Measurements from ENCODE around the gene TMEM52.

DNA sequence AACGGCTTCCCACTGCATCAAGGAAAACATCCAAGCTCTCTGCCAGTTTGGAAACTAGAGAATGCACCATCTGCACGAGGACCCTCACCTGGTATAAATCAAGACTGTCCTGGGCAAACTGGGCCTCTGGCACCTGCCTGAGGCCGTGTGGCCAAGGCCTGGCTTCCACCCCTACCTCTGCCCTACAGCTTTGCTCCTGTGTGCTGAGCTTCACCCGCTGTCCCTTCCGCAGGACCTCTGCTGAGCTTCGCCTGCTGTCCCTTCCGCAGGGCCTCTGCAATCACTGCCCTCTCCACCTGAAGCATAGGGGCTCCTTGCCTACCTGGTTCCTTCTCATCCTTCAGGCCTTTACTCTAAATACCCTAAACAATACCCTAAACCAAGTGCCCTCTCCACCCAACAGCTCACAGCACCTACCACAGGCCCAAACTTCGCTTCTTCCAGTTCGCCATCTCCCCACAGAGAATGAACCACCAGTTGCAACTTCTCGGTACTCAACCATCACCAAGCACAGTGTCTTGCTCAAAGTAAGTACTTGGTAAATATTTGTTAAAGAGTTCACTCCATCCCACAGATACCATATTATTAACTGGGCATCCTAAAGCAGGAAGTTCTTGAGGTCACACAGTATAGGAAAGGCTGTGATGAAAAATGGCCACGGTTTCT is 46.6 kb downstream of the TMEM52 start:
- TF ChIP-seq CTCF (IDR thresholded peaks at IDR 0.05) = no peak
- no peak for TF ChIP-seq PBX3 (IDR thresholded peaks at IDR 0.05)
